SK-N-DZ (cell line): ENCODE measurements around the gene LDB2.
A peak's percentile ranks its signal among the peaks of the same experiment; 100 is the strongest.

Experiments
- DNase-seq: peaks from one replicate; pipeline ENCODE4 v3.0.0-alpha.2; 2015; ENCODE audit warnings: low spot score

Gene LDB2

DNA sequence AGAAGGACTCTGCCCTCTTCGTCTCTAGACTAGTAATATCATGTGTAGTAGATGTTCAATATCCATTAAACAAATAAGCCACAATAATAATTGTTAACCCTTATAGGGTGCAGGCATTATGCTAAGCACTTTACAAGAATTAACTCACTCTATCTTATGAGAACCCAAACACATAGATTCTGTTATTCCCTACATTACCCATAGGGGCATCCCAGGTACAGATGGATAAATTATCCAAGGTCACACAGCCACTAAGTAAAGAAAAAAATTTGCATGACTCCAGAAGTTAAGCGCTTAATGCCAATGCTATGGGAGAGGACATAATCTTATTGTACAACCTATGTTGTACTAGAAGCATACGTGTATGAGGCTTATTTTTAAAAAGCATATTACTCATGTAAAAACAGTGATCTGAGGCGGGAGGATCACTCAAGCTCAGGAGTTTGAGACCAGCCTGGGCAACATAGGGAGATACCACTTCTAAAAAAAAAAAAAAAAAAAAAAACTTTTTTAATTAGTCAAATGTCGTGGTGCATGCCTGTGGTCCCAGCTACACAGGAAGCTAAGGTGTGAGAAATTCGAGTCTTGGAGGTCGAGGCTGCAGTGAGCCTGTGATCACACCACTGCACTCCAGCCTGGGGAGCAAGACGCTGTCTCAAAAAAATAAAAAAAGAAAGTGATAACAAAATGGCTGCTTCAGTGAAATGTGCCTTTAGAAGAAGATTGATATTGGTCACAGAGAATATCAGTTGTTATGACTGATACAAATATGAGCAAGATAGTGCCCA is 13.6 kb downstream of the LDB2 start:
- no peak for DNase-seq

DNA sequence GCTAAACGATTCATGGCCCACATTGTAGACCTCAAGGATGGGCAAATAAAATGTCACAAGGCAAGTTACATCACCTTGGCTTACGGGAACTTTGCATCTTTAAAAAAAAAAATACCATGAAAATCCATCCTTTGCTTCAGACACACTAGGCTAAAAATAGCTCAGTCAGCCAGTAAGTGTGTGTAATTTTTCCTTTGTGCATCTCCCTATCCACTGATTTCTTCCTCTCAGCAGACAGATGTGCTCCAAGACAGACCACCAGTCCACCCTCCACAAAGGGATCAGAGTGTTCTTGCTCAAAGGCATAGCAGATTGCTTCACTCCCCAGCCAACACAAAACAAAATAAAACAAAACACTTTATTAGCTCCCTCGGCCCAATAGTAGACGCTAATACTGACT is 14.6 kb downstream of the LDB2 start:
- no peak for DNase-seq

DNA sequence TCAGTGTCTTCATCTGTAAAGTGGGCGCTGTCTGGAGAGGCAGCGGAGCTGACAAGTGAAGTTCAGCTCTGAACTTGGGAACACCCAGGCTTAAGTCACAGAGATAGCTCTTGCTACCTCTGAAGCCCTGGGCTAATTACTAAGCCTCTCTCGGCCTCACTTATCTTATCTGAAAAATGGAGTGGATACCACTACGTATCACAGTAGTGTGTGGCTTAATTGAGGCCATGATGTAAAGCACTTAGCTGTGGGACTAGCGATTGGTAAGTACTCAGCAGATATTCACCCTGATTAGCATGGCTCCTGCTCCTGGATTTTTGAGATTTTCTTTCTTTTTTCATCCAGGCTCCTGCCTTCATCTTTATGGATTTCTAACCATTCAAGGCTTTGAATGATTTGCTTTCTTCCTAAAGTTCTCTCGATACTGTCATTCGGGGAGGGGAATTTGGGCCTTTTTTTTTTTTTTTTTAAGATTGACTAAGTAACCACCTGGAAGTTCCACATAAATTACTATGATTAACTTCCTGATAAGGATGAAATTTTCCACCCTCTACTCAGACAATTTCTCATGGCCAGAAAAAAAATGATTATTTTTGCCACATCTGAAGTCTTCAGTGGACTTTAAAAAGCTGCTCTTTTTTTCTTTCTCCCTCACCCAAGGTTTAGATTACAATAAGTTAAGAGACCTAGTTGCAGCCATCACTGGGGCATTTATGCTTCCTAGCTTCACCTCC is 17.1 kb downstream of the LDB2 start:
- no peak for DNase-seq

DNA sequence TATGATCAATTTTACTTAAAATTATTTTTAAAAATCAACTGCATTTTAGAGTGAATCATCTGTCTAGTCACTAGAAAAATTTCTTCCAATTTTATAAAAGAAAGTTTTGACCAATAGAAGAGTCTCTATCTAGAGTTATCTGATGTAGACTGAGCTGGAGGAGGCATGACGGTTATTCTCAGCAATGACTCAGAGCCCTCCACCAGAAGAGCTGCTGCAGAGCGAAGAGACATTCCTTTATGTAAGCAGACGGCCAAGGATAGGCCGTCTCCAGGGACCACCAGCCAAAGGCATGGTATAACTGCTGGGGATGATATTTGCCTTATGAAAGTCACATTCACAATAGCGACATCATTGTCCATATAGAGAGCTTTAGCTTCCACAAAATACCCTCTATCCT is 23.0 kb downstream of the LDB2 start:
- no peak for DNase-seq

DNA sequence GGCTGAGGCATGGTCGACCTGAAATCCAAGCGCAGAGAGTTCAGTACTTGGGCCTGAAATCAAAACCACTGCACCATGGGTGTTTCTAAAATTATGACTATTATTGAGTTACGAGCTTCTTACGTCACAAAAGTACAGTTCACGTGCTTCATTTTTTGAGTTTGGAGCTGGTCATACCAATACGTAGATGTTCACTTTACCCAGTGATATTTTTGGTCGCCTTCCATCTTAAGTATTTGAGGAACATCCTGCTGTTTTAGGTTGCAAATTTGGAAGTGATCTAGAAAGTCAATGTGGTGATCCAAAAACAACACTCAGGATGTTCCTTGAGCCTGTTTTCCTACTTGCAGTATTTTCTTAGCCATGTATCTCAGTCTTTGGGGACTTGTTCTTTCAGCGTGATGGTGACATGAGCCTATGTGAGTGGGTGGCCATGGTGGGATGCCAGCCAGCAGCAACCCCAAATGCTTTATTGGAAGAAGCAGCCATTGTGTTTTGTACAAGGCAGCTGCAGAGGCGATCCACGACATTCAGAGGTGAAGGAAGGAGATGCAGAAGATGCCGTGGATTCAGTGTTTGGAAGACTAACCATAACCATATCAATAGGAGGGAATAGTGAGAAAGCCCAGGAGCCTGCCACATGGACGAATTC is 28.7 kb downstream of the LDB2 start:
- DNase-seq: no peak

DNA sequence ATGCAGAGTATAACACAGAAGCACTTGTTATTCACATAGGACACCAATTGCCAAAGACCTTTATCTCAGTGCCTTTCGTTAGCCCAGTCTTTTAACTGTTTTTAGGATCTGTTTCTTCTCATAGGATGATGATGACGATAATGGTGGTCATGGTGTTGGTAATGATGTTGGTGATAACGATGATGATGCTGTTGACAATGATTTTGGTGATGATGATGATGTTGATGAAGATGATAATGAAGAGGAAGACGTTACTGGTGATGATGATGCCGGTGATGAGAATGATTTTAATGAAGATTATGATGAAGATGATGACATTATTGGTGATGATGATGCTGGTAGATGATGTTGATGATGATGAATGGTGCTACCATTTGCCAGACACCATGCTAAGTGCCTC is 29.8 kb downstream of the LDB2 start:
- DNase-seq: no peak

DNA sequence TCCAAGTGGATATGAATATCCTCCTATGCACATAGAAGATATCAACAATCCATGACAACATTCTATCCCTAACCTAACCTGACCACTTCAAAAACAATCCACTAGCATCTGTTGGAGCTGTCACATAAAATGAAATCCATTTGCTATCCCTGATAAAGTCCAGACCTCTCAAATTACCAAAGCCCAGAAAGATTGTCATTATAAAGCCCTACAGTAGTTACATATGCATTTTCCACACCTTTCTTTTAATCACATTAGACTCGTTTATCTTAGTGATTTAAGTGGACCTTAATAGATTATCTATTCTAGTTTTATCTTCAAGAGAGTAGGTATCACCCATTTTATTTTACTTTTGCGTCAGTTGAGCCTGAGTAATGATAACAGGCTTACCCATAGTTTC is 30.6 kb downstream of the LDB2 start:
- DNase-seq: peak; percentile 89

DNA sequence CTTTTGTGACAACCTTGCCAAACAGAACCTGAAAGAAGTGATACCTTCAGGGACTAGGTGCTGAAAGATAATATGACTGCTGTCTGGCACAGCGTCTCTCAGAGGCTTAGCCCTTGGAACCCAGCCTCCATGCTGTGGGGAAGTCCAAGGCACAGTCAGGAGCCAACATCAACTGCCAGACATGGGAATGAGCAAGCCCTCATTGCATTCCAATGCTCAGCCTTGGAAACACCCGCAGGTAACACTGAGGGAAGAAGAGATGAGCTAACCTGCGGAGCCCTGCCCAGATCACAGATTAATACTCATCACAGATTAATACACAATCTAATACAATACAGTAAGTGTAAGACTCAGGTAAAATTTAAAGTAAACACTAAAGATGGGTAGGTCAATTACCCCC is 31.5 kb downstream of the LDB2 start:
- no peak for DNase-seq

DNA sequence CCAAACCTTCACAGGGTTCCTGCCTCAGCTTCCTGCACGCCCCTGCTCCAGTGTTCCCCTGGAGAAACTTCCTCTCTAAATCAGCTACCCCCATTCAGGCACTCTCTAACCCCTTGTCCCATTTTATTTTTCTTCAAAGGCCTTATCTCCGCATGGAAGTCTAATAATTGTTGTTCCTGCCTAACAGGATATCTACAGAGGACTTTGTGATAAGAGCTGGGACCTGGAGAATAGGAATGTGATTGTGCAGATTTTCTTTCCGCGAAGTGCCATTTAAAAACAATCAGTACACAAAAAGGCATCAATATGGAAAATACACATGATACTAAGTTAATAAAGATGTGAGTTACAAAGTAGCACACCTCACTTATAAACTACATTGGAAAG is 32.6 kb downstream of the LDB2 start:
- DNase-seq: no peak

DNA sequence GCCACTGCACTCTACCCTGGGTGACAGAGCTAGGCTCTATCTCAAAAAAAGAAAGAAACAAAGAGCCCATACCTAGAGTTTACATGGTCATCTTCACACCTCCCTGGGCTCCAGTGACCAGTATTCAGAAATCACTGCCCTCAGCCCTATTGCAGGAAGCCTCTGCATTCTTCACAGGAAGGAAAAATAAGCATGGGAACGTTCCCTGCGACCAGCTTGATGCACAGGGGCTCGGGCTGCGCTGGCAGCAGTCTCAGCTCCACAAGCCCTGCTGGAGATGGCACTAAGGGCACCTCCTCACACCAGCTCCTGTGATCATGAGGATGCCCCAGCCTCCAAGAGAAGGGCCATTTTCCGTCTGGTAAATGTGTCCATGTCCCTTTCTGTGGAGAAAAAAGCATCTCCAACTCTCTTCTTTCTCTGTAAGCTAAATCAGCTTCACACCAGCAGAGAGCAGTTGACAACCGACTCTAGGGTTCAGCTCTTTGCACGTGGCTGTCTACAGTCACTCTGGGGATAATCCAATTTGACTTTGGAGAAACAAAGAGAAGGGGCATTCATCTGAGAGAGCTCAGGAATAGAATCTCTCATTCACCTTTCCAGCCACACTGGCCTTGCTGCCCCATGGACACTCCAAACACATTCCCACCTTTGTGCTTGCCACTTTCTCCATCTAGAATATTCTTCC is 33.1 kb downstream of the LDB2 start:
- DNase-seq: no peak

DNA sequence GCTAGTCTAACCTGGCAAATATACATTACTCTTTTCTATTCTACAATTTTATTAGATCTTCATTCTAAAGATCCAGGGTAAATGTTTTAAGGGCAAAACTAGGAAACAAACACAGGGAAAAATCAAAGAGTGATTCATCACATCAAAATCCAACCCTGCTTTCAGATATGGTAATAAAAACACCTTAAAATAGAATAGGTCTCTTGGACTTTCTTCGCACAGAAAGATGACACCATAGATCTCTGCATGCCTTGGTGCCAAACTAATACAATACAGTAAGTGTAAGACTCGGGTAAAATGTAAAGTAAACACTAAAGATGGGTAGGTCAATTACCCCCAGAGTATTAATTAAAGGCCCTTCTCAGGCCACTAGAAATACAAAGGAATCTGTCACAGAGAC is 34.2 kb downstream of the LDB2 start:
- DNase-seq: no peak

DNA sequence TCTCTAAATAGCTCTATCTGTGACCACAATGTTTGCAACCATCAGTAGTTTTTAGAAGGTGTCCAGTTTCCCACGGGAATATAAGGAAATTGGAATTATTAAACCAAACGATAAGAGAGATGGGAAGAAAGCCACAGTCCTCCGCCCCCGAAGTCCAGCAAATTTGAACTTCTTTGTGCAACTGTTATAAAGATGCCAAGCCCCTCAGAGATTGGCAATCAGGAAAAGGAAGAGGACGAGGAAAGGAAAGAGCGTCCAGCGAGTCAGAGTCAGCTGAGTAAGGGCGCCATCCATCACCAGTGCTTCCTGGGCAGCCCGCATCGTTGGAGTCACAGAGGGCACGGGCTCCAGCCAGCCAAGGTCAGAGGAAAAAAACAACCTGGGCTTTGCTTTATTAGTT is 35.7 kb downstream of the LDB2 start:
- DNase-seq: no peak

DNA sequence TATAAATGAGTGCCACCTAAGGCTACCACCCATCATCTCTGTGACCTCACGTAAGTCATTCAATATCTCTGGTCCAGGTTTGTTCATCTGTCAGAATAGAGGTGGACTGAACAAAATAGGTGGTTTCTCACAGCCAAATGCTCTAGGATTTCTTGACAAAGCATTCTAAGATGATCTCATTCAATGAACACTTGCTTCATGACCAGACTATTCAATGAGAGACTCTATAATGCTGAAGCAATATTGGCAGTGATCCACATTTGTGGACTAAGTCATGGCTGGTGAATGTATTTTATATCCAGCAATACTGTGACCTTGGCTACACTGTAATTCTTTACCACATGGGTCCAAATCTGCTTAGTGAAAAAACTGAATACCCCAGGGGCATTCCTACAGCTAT is 37.9 kb downstream of the LDB2 start:
- no peak for DNase-seq

DNA sequence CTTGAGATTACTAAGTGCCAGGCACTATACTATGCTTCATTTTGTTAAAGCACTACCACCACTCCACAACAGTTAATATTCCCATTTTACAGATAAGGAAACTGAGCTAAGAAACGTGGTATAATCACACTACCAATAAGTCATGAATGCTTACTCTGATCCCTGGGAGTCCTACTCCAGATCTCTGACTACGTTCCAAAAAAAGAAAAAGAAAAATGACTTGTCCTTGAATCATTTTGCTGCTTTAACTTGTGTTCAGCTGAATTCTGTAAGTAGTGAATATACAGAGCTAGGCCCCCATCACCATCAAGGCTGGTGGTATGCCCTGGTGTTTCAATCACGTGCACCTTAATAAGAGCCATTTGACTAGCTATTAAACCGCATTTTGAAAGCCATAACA is 39.4 kb downstream of the LDB2 start:
- DNase-seq: no peak

DNA sequence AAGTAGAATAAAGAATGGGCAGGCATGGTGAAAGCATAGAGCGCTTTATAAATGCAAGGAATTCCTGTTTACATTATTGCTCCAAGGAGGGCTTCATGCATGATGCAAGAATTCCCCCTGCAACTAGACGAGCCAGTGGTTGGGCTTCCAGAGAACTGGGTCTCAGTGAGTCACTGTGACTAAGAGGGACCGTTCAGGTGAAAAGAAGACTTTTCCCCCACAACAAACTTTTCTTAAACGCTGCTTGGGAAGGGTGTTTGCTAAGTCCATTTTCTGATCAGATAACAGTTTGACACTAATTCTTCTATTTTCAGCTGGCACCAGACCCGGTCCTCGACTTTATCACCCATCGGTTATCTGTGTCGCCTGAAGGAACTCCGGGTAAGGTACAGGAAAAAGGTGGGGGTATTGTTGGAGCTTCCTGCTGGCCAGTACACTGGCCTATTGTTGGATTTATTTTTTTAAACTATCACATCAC is 40.1 kb downstream of the LDB2 start:
- no peak for DNase-seq

DNA sequence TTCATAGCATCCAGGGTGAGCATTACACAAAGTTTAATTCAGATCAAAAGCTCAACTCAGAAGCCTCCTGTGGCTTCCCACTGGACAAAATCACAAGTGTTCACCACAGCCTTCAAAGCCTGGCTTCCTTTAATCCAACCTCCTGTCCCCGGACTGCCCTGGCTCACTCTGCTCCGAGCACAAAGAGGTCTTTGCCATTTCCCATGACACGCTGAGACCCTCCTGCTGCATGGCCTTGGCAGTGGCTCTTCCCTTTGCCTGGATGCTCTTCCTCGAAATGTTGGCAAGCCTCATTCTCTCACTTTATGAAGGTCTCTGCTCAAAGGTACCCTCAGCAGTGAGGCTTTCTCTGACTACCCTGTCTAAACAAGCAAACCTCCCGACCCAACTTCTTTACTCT is 41.0 kb downstream of the LDB2 start:
- DNase-seq: no peak

DNA sequence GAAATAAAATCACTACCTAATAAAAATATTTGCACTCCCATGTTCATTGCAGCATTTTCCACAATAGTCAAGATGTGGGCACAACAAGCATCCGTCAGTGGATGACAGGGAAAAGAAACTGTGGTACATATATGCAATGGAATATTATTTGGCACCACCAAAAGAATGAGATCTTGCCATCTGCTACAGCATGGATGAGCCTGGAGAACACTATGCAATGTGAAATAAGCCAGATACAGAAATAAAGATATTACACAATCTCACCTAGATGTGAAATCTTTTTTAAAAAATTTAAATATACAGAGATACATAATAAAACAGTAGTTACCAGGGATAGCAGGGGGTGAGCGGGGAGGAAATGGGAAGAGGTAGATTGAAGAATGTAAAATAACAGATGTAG is 44.8 kb downstream of the LDB2 start:
- no peak for DNase-seq

DNA sequence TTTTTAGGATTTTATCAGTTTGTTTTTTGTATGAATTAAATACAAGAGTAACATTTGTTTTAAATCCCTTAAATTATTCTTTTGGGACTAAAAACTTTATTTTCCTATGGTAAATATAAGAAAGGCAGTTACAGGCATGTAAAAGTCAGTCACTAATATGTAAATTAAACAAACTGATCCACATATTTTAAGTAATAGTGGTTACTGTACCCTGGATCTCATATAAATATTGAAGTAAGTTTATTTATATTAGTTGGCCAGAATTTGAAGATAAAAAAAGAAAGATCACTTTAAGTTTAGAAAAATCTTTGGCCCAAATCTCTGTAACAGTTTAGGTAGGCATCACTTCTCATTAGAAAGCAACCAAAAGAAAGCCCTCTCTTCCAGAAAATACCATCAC is 45.8 kb downstream of the LDB2 start:
- DNase-seq: no peak

DNA sequence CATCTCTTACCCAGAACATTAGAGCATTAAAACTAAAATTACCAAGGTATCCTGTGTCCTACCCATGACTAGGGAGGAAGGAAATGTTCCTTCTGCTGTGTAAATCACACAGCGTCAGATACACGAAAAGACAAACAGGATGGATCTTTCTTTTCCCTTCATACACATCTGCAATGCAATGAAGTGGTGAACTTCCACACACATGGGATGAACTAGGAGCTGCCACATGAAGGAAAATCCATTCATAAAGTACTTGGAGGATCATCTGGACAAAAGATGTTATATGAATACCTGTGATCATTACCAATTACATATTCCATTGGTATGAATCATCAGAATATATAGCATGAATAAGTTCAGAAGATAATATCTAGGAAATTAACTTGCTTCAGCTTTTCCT is 46.2 kb downstream of the LDB2 start:
- no peak for DNase-seq

DNA sequence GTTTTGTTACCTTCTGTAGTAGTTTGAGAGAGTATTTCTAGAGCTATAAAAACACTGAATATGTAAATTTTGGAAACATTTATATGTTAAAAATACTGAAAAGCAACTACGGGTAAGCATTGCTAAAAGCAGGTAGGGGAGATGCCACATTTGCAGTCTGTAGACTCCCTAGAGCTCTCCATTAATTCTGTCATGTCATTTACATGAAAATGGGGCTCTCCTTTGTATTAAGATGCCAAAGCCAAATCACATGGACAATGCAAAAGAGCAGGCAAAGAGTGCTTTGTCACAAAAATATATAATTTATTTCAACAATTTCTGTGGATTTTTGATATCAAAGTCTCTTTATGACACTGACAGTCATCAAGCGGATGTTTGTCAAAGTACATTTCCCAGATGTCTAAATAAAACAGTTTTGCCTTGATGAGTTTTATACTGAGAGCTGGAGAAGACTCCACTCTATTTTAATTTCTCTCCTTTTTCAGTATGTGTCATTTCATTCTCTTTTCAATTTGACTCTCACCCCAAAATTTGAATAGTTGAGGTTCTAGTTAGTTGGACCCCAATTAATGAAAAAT is 51.8 kb downstream of the LDB2 start:
- DNase-seq: no peak

DNA sequence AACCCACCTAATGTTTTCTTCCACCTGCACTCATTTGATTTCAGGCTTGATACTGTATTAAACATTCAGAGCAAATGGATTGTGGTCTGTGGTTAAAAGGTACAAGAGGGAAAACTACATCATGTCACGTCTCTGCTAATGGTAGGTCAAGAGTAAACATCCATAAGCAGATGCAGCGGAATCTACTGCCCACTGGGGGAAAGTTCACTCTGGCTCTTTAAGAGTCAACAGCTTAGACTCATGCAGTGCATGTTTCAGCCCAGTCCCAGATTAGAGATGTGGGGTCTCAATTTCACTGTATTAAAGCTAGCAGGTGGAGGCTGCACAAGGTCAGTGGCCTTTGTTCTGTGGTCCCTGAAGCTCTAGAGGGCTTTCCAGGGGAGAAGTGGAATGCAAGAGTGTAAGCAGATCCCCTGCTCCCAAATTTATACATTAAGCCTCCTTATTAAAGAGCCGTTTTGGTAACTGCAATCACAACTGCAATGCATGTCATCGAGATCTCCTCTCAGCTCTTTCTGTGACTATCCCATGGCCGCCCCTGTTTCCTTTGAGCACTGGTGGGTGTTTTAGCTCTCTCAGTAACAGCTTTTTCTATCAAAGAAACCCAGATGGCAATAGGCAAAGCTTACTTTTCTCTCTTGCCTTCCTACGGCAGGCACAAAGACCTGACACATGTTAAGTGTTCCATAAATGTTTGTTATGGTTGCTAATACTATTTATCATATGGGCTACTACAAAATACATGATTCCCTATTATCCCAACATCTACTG is 53.4 kb downstream of the LDB2 start:
- no peak for DNase-seq
